HepG2 (cell line): ENCODE measurements around the gene COMMD1.

ENCODE experiments used
- ATF7-NPFF ChIP-seq: sonication (generic); formaldehyde crosslinking; IDR thresholded peaks from 2 replicates; pipeline ENCODE4 v1.8.1; 2023; ENCODE audit warnings: mild to moderate bottlenecking, low read depth, missing genetic modification reagents, moderate library complexity
- EZH2 ChIP-seq: conservative IDR thresholded peaks from 2 replicates; pipeline ENCODE4 v1.6.1; 2012; ENCODE audit warnings: mild to moderate bottlenecking, low read depth, low read length, moderate library complexity
- MTA3 ChIP-seq: sonication (generic); formaldehyde crosslinking; IDR thresholded peaks from 2 replicates; pipeline ENCODE4 v1.4.0; 2020; ENCODE audit warnings: missing genetic modification reagents
- POLR2A ChIP-seq, 2 experiments: IDR thresholded peaks; 2 replicates each; pipeline ENCODE4 v1.6.1; 2011; ENCODE audit warnings: low read depth in 2 of 2, low read length in 2 of 2, mild to moderate bottlenecking in 1 of 2, moderate library complexity in 1 of 2; ENCODE audit not compliant: insufficient read depth in 1 of 2
- TCF7L2 ChIP-seq: IDR thresholded peaks from 2 replicates; pipeline ENCODE4 v1.6.1; 2011; ENCODE audit warnings: mild to moderate bottlenecking, low read depth, low read length, moderate library complexity
- TGIF2 ChIP-seq: IDR thresholded peaks from 2 replicates; pipeline ENCODE4 v1.6.1; 2016; ENCODE audit warnings: control low read depth, missing compliant biosample characterization
- ZFP1 ChIP-seq: IDR thresholded peaks from 2 replicates; pipeline ENCODE4 v1.6.1; 2016
- ZNF121 ChIP-seq: sonication (generic); formaldehyde crosslinking; IDR thresholded peaks from 2 replicates; pipeline ENCODE4 v1.5.0; 2020; ENCODE audit warnings: mild to moderate bottlenecking, missing genetic modification reagents
- ZSCAN21 ChIP-seq: sonication (generic); formaldehyde crosslinking; IDR thresholded peaks from 2 replicates; pipeline ENCODE4 v1.8.0; 2022; ENCODE audit warnings: mild to moderate bottlenecking, missing genetic modification reagents, moderate library complexity, borderline replicate concordance
- TF ChIP-seq, protein P1 (sequence below): sonication (generic); formaldehyde crosslinking; IDR thresholded peaks from 2 replicates; pipeline ENCODE4 v1.5.0; 2020; ENCODE audit warnings: mild to moderate bottlenecking, missing genetic modification reagents, moderate library complexity
- TF ChIP-seq, protein P2 (sequence below): sonication (generic); formaldehyde crosslinking; IDR thresholded peaks from 2 replicates; pipeline ENCODE4 v1.4.0; 2020; ENCODE audit warnings: low read depth, missing genetic modification reagents
- TF ChIP-seq, protein P3 (sequence below): sonication (generic); formaldehyde crosslinking; IDR thresholded peaks from 2 replicates; pipeline ENCODE4 v1.8.0; 2022; ENCODE audit warnings: mild to moderate bottlenecking, missing genetic modification reagents; ENCODE audit not compliant: insufficient replicate concordance

DNA sequence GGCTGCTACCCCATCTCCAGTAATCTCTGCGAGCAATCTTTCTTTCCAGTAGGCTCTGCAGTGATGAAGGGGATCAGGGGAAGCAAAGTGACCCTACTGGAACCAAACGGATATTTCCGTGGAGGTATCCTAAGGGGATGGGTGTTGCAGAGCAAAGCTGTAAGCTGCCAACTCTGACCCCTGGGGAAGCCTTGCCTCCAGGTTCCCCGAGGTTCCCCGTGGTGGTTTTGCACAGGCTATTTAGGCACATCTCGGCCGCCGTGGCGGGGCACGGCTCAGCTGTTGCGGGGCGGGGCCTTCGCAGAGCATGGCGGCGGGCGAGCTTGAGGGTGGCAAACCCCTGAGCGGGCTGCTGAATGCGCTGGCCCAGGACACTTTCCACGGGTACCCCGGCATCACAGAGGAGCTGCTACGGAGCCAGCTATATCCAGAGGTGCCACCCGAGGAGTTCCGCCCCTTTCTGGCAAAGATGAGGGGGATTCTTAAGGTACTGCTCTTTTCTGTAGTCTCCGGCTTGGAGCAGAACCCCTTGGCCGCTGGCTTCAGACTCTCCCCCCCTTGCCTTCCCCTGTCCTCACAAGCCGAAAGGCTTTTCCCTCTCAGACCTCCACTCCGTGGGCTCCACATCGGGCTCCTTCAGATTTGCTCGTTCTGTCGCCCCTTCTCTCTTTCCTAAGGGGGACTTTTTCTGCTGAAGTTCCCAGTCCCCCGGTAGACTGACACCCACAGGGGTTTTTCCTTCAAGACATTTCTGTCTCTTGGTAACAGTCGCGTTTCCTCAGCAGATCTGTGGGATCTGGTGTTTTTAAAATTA lies at the start of gene COMMD1:
- TF ChIP-seq ZSCAN21 (CRISPR knock-in tag), result peak; percentile 37; the same call in 1 of the 2 replicates
- no peak for TF ChIP-seq EZH2
- peak; percentile 84; the same call in 1 of the 2 replicates for TF ChIP-seq TGIF2 (CRISPR knock-in tag)
- TF ChIP-seq, protein P1, sequence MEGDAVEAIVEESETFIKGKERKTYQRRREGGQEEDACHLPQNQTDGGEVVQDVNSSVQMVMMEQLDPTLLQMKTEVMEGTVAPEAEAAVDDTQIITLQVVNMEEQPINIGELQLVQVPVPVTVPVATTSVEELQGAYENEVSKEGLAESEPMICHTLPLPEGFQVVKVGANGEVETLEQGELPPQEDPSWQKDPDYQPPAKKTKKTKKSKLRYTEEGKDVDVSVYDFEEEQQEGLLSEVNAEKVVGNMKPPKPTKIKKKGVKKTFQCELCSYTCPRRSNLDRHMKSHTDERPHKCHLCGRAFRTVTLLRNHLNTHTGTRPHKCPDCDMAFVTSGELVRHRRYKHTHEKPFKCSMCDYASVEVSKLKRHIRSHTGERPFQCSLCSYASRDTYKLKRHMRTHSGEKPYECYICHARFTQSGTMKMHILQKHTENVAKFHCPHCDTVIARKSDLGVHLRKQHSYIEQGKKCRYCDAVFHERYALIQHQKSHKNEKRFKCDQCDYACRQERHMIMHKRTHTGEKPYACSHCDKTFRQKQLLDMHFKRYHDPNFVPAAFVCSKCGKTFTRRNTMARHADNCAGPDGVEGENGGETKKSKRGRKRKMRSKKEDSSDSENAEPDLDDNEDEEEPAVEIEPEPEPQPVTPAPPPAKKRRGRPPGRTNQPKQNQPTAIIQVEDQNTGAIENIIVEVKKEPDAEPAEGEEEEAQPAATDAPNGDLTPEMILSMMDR (CRISPR knock-in tag), result peak; percentile 36; the same call in 1 of the 2 replicates
- peak; percentile 70; the same call in 1 of the 2 replicates for TF ChIP-seq ZFP1 (CRISPR knock-in tag)
- TF ChIP-seq TCF7L2, result no peak
- TF ChIP-seq, protein P2, sequence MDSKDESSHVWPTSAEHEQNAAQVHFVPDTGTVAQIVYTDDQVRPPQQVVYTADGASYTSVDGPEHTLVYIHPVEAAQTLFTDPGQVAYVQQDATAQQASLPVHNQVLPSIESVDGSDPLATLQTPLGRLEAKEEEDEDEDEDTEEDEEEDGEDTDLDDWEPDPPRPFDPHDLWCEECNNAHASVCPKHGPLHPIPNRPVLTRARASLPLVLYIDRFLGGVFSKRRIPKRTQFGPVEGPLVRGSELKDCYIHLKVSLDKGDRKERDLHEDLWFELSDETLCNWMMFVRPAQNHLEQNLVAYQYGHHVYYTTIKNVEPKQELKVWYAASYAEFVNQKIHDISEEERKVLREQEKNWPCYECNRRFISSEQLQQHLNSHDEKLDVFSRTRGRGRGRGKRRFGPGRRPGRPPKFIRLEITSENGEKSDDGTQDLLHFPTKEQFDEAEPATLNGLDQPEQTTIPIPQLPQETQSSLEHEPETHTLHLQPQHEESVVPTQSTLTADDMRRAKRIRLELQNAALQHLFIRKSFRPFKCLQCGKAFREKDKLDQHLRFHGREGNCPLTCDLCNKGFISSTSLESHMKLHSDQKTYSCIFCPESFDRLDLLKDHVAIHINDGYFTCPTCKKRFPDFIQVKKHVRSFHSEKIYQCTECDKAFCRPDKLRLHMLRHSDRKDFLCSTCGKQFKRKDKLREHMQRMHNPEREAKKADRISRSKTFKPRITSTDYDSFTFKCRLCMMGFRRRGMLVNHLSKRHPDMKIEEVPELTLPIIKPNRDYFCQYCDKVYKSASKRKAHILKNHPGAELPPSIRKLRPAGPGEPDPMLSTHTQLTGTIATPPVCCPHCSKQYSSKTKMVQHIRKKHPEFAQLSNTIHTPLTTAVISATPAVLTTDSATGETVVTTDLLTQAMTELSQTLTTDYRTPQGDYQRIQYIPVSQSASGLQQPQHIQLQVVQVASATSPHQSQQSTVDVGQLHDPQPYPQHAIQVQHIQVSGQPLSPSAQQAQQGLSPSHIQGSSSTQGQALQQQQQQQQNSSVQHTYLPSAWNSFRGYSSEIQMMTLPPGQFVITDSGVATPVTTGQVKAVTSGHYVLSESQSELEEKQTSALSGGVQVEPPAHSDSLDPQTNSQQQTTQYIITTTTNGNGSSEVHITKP (CRISPR knock-in tag), result peak; percentile 58; the same call in 1 of the 2 replicates
- no peak for TF ChIP-seq ZNF121 (CRISPR knock-in tag)
- TF ChIP-seq, protein P3, sequence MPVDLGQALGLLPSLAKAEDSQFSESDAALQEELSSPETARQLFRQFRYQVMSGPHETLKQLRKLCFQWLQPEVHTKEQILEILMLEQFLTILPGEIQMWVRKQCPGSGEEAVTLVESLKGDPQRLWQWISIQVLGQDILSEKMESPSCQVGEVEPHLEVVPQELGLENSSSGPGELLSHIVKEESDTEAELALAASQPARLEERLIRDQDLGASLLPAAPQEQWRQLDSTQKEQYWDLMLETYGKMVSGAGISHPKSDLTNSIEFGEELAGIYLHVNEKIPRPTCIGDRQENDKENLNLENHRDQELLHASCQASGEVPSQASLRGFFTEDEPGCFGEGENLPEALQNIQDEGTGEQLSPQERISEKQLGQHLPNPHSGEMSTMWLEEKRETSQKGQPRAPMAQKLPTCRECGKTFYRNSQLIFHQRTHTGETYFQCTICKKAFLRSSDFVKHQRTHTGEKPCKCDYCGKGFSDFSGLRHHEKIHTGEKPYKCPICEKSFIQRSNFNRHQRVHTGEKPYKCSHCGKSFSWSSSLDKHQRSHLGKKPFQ (CRISPR knock-in tag), result peak; percentile 21
- TF ChIP-seq POLR2A (IDR thresholded peaks at IDR 0.05; ENCODE audit: insufficient read depth in 1 of 2, low read depth in 2 of 2, low read length in 2 of 2), result peak; percentile 79 to 93
- peak; percentile 85 for TF ChIP-seq ATF7-NPFF (CRISPR knock-in tag)
- TF ChIP-seq MTA3 (CRISPR knock-in tag), result no peak
